GM12872 (cell line): ENCODE results near the gene RAB5B.

Experiments used
- CTCF ChIP-seq: IDR thresholded peaks from 3 replicates; pipeline ENCODE4 v1.5.1; 2011; ENCODE audit warnings: low read depth, mild to moderate bottlenecking, low read length, moderate library complexity; ENCODE audit not compliant: insufficient read depth

Gene RAB5B

DNA sequence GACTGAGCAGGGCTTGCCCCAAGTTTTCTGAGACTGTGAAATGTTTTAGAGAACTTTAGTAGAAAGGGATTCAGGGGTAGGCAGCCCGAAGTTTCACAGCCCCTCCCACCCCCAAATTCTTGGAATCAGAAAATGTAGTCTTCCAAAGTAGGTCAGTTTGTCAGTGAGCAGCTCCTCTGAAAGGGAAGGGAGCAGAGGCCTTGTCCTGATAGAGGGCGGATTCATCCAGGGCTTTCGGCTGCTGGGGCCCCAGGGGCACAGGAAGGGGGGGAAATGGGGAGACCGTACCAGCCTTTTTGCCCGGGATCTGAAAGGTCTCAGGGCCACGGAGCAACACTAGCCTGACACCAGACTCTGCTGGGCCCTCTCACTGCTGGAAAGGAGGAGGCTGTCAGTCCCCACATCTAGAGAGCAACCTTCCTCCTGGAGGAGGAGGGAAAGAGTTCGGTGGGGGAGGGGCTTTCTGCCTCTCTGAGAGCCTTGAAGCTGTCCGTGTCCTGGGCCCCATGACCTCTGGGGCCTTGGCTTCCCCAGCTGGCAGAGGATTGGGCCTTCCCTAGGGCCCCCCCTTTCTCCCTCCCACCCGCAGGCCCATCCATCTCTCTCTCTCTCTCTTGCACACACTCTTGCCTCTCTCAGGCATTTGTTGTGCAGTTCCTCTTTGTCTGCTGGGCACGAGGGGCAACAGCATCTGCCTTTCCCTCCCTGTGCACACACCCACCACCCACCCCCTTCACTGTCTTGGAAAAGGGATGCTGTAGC lies 46.7 kb downstream of the RAB5B start, which contains the start of gene IKZF4:
Gene IKZF4, plus strand, starts transcription at position 621 of the 762 bp plus-strand sequence. CDS start 451 bp downstream, outside the sequence.
- no peak for TF ChIP-seq CTCF

DNA sequence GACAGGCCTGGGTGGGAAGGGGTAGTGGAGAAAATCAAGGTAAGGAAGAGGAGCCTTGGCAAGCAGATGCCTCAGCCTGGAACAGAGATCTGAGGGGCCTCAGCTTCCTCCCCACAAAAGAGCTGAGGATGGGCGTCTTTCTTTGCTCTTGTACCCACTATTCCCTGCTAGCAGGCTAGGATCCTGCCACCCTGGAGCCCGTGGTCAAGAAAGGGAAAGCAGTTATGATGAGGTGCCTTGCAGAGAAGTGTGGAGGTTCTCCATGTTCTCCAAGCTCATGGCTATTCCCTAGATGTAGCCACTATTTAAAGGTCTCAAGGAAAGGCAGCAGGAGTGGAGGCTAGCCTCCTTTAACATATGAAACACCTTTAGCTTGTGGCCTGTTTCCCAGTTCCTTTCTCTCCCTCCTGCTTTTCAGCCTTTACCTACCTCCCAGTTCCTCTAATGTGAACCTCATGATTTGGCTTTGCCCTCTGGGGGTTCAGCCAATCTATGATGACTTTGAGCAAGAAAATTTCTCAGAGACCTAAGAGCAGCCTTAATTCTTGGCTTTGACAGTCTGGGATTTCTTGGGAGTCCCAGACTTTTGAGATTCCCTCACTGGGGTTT lies 48.1 kb downstream of the RAB5B start:
- TF ChIP-seq CTCF: no peak

- no peak for TF ChIP-seq CTCF
These were observed 54.8 kb downstream of the RAB5B start for GRCh38 chr12:56028511-56029165.

DNA sequence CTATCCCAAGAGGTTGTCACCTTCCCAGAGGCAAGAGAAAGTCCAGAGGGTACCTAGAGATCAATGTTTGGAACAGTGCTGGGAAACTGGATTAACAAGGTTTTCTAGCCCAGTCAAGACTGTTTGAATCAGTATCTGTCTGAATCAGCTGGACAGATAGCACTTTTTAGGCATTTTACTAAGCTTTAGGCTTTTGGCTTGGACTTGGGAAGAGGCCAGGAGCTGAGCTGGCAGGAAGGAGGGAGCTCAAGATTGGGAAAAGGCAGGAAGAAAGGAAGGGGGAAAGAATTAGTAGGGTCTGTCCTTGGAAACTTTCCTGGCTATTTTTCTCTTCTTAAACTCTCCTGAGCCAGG lies 55.3 kb downstream of the RAB5B start:
- no peak for TF ChIP-seq CTCF

DNA sequence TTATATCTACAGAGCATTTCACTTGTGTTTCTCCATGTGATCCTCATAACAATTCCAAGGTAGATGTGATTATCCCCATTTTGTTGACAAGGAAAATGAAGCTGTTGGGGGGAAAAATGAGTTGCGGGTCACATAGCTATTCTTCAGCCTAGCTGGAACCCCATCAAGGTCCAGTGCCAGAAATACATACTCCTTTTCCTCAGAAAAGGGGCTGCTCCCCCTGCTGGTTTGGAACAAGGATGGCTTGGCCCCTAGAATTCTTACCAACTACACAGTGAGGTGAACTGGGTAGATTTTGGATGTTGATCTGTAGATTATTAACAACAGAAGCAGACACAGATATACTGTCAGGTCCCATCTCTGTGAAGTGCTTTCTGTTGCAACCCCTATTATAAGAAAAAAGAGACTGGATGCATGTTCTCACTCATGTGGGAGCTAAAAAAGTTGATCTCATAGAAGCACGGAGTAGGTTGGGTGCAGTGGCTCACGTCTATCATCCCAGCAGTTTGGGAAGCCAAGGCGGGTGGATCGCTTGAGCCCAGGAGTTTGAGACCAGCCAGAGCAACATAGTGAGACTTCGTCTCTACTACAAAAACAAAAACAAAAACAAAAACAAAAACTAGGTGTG lies 55.9 kb downstream of the RAB5B start:
- peak; percentile 65 for TF ChIP-seq CTCF

GRCh38 chr12:56031987-56032386 lies 58.1 kb downstream of the RAB5B start:
- TF ChIP-seq CTCF: no peak
